Measurements from ENCODE around the gene STIP1. TPM values are rescaled to one million over a fixed set of nuclear protein-coding genes. Genes with fewer than 3 reads are reported as not detected.
A peak's percentile ranks its signal among the peaks of the same experiment; 100 is the strongest.

STIP1 gene
- total RNA-seq, 1 donor from 2014 or later = 69.9 TPM

- H3K27ac ChIP-seq (ENCODE audit: low read depth, low read length) = no peak overlapping the region
- peak overlapping the region in 2 of 3 donors; percentile 56 to 68 for H3K9ac ChIP-seq (ENCODE audit: low read depth in 1 of 3, low read length in 3 of 3)
- H3K27me3 ChIP-seq (ENCODE audit: control insufficient read depth in 3 of 3, insufficient read depth in 3 of 3, low read length in 3 of 3) = no peaks in the 10 kb centered on the region
- H3K4me3 ChIP-seq (ENCODE audit: low read length in 3 of 3) = peak overlapping the region; percentile 45 to 51 (median 49)
- peaks cover 46 to 74% (median 62%) of the 10 kb centered on the region in 3 donors for H3K4me1 ChIP-seq (ENCODE audit: control insufficient read depth in 3 of 3, insufficient read depth in 3 of 3, low read length in 3 of 3)
- H3K36me3 ChIP-seq (ENCODE audit: control insufficient read depth in 3 of 3, insufficient read depth in 3 of 3, low read length in 3 of 3) = peaks cover 0 to 12% (median 3%) of the 10 kb centered on the region in 3 donors
- no peaks in the 10 kb centered on the region for H3K9me3 ChIP-seq (ENCODE audit: control insufficient read depth in 3 of 3, low read length in 3 of 3)
These were observed 37.6 kb upstream of the STIP1 start for GRCh38 chr11:64148226-64148916.

- H3K36me3 ChIP-seq (ENCODE audit: control insufficient read depth in 3 of 3, insufficient read depth in 3 of 3, low read length in 3 of 3) = peaks cover 0 to 12% (median 3%) of the 10 kb centered on the region in 3 donors
- H3K4me3 ChIP-seq (ENCODE audit: low read length in 3 of 3) = peak overlapping the region in 2 of 3 donors; percentile 1 to 45
- no peaks in the 10 kb centered on the region for H3K27me3 ChIP-seq (ENCODE audit: control insufficient read depth in 3 of 3, insufficient read depth in 3 of 3, low read length in 3 of 3)
- H3K9ac ChIP-seq (ENCODE audit: low read depth in 1 of 3, low read length in 3 of 3) = peak overlapping the region in 2 of 3 donors; percentile 57 to 68
- H3K4me1 ChIP-seq (ENCODE audit: control insufficient read depth in 3 of 3, insufficient read depth in 3 of 3, low read length in 3 of 3) = peaks cover 51 to 81% (median 69%) of the 10 kb centered on the region in 3 donors
- no peak overlapping the region for H3K27ac ChIP-seq (ENCODE audit: low read depth, low read length)
- no peaks in the 10 kb centered on the region for H3K9me3 ChIP-seq (ENCODE audit: control insufficient read depth in 3 of 3, low read length in 3 of 3)
These were observed 36.9 kb upstream of the STIP1 start for GRCh38 chr11:64148917-64149617.

GRCh38 chr11:64150051-64150450, 35.9 kb upstream of the STIP1 start:
- Histone ChIP-seq H3K27ac (ENCODE audit: low read depth, low read length) (peak overlapping the region; percentile 68), H3K36me3 (ENCODE audit: control insufficient read depth in 3 of 3, insufficient read depth in 3 of 3, low read length in 3 of 3) (peaks cover 0 to 12% (median 3%) of the 10 kb centered on the region in 3 donors), H3K27me3 (ENCODE audit: control insufficient read depth in 3 of 3, insufficient read depth in 3 of 3, low read length in 3 of 3) (no peaks in the 10 kb centered on the region), H3K9ac (ENCODE audit: low read depth in 1 of 3, low read length in 3 of 3) (peak overlapping the region in 2 of 3 donors; percentile 57 to 68), H3K4me3 (ENCODE audit: low read length in 3 of 3) (no peak overlapping the region), H3K9me3 (ENCODE audit: control insufficient read depth in 3 of 3, low read length in 3 of 3) (no peaks in the 10 kb centered on the region), H3K4me1 (ENCODE audit: control insufficient read depth in 3 of 3, insufficient read depth in 3 of 3, low read length in 3 of 3) (peaks cover 54 to 86% (median 76%) of the 10 kb centered on the region in 3 donors)

GRCh38 chr11:64150481-64151239, 35.3 kb upstream of the STIP1 start:
- peaks cover 0 to 12% (median 3%) of the 10 kb centered on the region in 3 donors for H3K36me3 ChIP-seq (ENCODE audit: control insufficient read depth in 3 of 3, insufficient read depth in 3 of 3, low read length in 3 of 3)
- peak overlapping the region; percentile 68 for H3K27ac ChIP-seq (ENCODE audit: low read depth, low read length)
- H3K9ac ChIP-seq (ENCODE audit: low read depth in 1 of 3, low read length in 3 of 3) = peak overlapping the region in 2 of 3 donors; percentile 23 to 68
- H3K9me3 ChIP-seq (ENCODE audit: control insufficient read depth in 3 of 3, low read length in 3 of 3) = no peaks in the 10 kb centered on the region
- H3K4me1 ChIP-seq (ENCODE audit: control insufficient read depth in 3 of 3, insufficient read depth in 3 of 3, low read length in 3 of 3) = peaks cover 54 to 80% (median 71%) of the 10 kb centered on the region in 3 donors
- H3K27me3 ChIP-seq (ENCODE audit: control insufficient read depth in 3 of 3, insufficient read depth in 3 of 3, low read length in 3 of 3) = no peaks in the 10 kb centered on the region
- H3K4me3 ChIP-seq (ENCODE audit: low read length in 3 of 3) = peak overlapping the region in 1 of 3 donors; percentile 14

GRCh38 chr11:64151337-64151736, 34.6 kb upstream of the STIP1 start:
- Histone ChIP-seq H3K9ac (ENCODE audit: low read depth in 1 of 3, low read length in 3 of 3) (peak overlapping the region in 1 of 3 donors; percentile 68), H3K27ac (ENCODE audit: low read depth, low read length) (peak overlapping the region; percentile 68), H3K9me3 (ENCODE audit: control insufficient read depth in 3 of 3, low read length in 3 of 3) (no peaks in the 10 kb centered on the region), H3K4me3 (ENCODE audit: low read length in 3 of 3) (peak overlapping the region in 2 of 3 donors; percentile 13 to 14), H3K4me1 (ENCODE audit: control insufficient read depth in 3 of 3, insufficient read depth in 3 of 3, low read length in 3 of 3) (peaks cover 57 to 77% (median 70%) of the 10 kb centered on the region in 3 donors), H3K27me3 (ENCODE audit: control insufficient read depth in 3 of 3, insufficient read depth in 3 of 3, low read length in 3 of 3) (no peaks in the 10 kb centered on the region), H3K36me3 (ENCODE audit: control insufficient read depth in 3 of 3, insufficient read depth in 3 of 3, low read length in 3 of 3) (peaks cover 0 to 12% (median 3%) of the 10 kb centered on the region in 3 donors)

- Histone ChIP-seq H3K4me3 (ENCODE audit: low read length in 3 of 3) (peak overlapping the region in 1 of 3 donors; percentile 22), H3K4me1 (ENCODE audit: control insufficient read depth in 3 of 3, insufficient read depth in 3 of 3, low read length in 3 of 3) (peaks cover 73 to 84% (median 80%) of the 10 kb centered on the region in 3 donors), H3K27me3 (ENCODE audit: control insufficient read depth in 3 of 3, insufficient read depth in 3 of 3, low read length in 3 of 3) (no peaks in the 10 kb centered on the region), H3K27ac (ENCODE audit: low read depth, low read length) (no peak overlapping the region), H3K36me3 (ENCODE audit: control insufficient read depth in 3 of 3, insufficient read depth in 3 of 3, low read length in 3 of 3) (peaks cover 0 to 12% (median 3%) of the 10 kb centered on the region in 3 donors), H3K9me3 (ENCODE audit: control insufficient read depth in 3 of 3, low read length in 3 of 3) (no peaks in the 10 kb centered on the region), H3K9ac (ENCODE audit: low read depth in 1 of 3, low read length in 3 of 3) (peak overlapping the region in 1 of 3 donors; percentile 6)
These were observed 32.9 kb upstream of the STIP1 start for GRCh38 chr11:64152841-64153691.

- Histone ChIP-seq H3K27ac (ENCODE audit: low read depth, low read length) (no peak overlapping the region), H3K9me3 (ENCODE audit: control insufficient read depth in 3 of 3, low read length in 3 of 3) (no peaks in the 10 kb centered on the region), H3K9ac (ENCODE audit: low read depth in 1 of 3, low read length in 3 of 3) (no peak overlapping the region), H3K4me3 (ENCODE audit: low read length in 3 of 3) (no peak overlapping the region), H3K36me3 (ENCODE audit: control insufficient read depth in 3 of 3, insufficient read depth in 3 of 3, low read length in 3 of 3) (peaks cover 0 to 12% (median 3%) of the 10 kb centered on the region in 3 donors), H3K27me3 (ENCODE audit: control insufficient read depth in 3 of 3, insufficient read depth in 3 of 3, low read length in 3 of 3) (no peaks in the 10 kb centered on the region), H3K4me1 (ENCODE audit: control insufficient read depth in 3 of 3, insufficient read depth in 3 of 3, low read length in 3 of 3) (peaks cover 71 to 83% (median 78%) of the 10 kb centered on the region in 3 donors)
These were observed 32.2 kb upstream of the STIP1 start for GRCh38 chr11:64153812-64154211.

- H3K4me3 ChIP-seq (ENCODE audit: low read length in 3 of 3) = no peak overlapping the region
- H3K27me3 ChIP-seq (ENCODE audit: control insufficient read depth in 3 of 3, insufficient read depth in 3 of 3, low read length in 3 of 3) = no peaks in the 10 kb centered on the region
- peaks cover 45 to 64% (median 52%) of the 10 kb centered on the region in 3 donors for H3K4me1 ChIP-seq (ENCODE audit: control insufficient read depth in 3 of 3, insufficient read depth in 3 of 3, low read length in 3 of 3)
- H3K36me3 ChIP-seq (ENCODE audit: control insufficient read depth in 3 of 3, insufficient read depth in 3 of 3, low read length in 3 of 3) = peaks cover 2 to 11% (median 5%) of the 10 kb centered on the region in 3 donors
- H3K9ac ChIP-seq (ENCODE audit: low read depth in 1 of 3, low read length in 3 of 3) = peak overlapping the region in 2 of 3 donors; percentile 20 to 45
- H3K9me3 ChIP-seq (ENCODE audit: control insufficient read depth in 3 of 3, low read length in 3 of 3) = no peaks in the 10 kb centered on the region
- no peak overlapping the region for H3K27ac ChIP-seq (ENCODE audit: low read depth, low read length)
These were observed 29.5 kb upstream of the STIP1 start for GRCh38 chr11:64156235-64157011.

Data from skeletal muscle tissue (tissue), 4 donors.